Activated CD4-positive, alpha-beta T cell treated with anti-CD3 and anti-CD28 coated beads for 36 hours (primary cell): ENCODE measurements around the gene SLC39A11. TPM values are rescaled to one million over a fixed set of nuclear protein-coding genes. Genes with fewer than 3 reads are reported as not detected.

Experiments used
- ATAC-seq: fragments of 200-7000 bp; cut with Tn5 transposase; one replicate; pipeline ENCODE4 v1.10.0; 2021; ENCODE audit warnings: mild to moderate bottlenecking, moderate library complexity
- CTCF ChIA-PET: fragments of 350-600 bp; sonication (Branson Sonifier 250); formaldehyde crosslinking; loops from one replicate; lab custom pipeline; 2021; ENCODE audit warnings: antibody characterized with exemption; lab: Charles Lee
- POLR2A ChIA-PET: fragments of 350-600 bp; sonication (Branson Sonifier 250); formaldehyde crosslinking; loops from one replicate; lab custom pipeline; 2021; ENCODE audit warnings: antibody characterized with exemption, inconsistent platforms; lab: Charles Lee
- DNase-seq: peaks from one replicate; pipeline ENCODE4 v3.0.0-alpha.2; 2020
- H3K27ac Mint-ChIP-seq: one replicate; pipeline ENCODE4 v1.8.0; 2021; ENCODE audit warnings: mixed read lengths
- H3K27me3 Mint-ChIP-seq: one replicate; pipeline ENCODE4 v1.8.0; 2021; ENCODE audit warnings: mixed read lengths
- H3K36me3 Mint-ChIP-seq: one replicate; pipeline ENCODE4 v1.8.0; 2021; ENCODE audit warnings: low read depth, mixed read lengths
- H3K4me1 Mint-ChIP-seq: one replicate; pipeline ENCODE4 v1.8.0; 2021; ENCODE audit warnings: mixed read lengths
- H3K4me3 Mint-ChIP-seq: one replicate; pipeline ENCODE4 v1.8.0; 2021; ENCODE audit warnings: mild to moderate bottlenecking, moderate library complexity, mixed read lengths
- H3K9me3 Mint-ChIP-seq: one replicate; pipeline ENCODE4 v1.8.0; 2021; ENCODE audit warnings: low read depth, mixed read lengths
- intact Hi-C, 2 experiments: fragments of 100-400 bp; cut with DNase I in 1 of 2; cut with micrococcal nuclease in 1 of 2; formaldehyde crosslinking; loops; one replicate each; pipeline versions ENCODE4 v1.14.2 to v1.15.1; 2022 to 2024; cut with DNase I, micrococcal nuclease
- total RNA-seq, 2 experiments: library from RNA; stranded (reverse); gene quantifications; one replicate each; pipeline ENCODE4 v1.2.3, GENCODE V29; 2021

Gene SLC39A11
- total RNA-seq, 2 experiments from 2014 or later: 12.5 to 17.2 TPM

GRCh38 chr17:72602517-72603419 lies 489.7 kb downstream of the SLC39A11 start:
- ATAC-seq (peak; percentile 12), DNase-seq (no peak)
- peaks cover 6% of the 10 kb centered on the region for H3K9me3 Mint-ChIP-seq
- H3K4me1 Mint-ChIP-seq: no peaks in the 10 kb centered on the region
- intact Hi-C loops: no loop called here
- no peaks in the 10 kb centered on the region for H3K36me3 Mint-ChIP-seq
- no peak overlapping the region for H3K4me3 Mint-ChIP-seq
- ChIA-PET CTCF (no interaction called here), POLR2A (no interaction called here)
- no peak overlapping the region for H3K27ac Mint-ChIP-seq
- peaks cover 19% of the 10 kb centered on the region for H3K27me3 Mint-ChIP-seq

DNA sequence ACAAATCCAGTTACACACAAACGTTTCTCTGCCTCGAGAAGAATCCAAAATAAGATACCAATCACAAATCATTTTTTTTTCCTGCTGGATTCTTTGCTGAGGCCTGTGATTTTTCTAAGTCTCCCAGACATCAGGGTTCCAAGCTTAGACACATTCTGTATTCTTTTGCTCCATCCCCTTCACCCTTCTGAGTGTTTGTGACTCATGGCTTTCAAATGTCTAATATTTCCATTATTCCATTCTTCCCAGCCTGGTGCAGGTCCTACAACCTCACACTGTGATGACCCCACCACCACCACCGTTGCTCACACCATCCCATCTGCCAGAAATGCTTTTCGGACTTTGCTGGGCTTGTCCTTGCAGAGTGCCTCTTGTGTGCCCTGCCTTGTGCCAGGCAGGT lies 491.6 kb downstream of the SLC39A11 start:
- DNase-seq (no peak), ATAC-seq (no peak)
- no peak overlapping the region for H3K27ac Mint-ChIP-seq
- CTCF ChIA-PET: no interaction called here
- POLR2A ChIA-PET: no interaction called here
- intact Hi-C loops: no loop called here
- H3K4me3 Mint-ChIP-seq: no peak overlapping the region
- no peaks in the 10 kb centered on the region for H3K4me1 Mint-ChIP-seq
- H3K36me3 Mint-ChIP-seq: no peaks in the 10 kb centered on the region
- H3K27me3 Mint-ChIP-seq: peaks cover 20% of the 10 kb centered on the region
- no peaks in the 10 kb centered on the region for H3K9me3 Mint-ChIP-seq

- no peak for DNase-seq
- H3K9me3 Mint-ChIP-seq: no peaks in the 10 kb centered on the region
- H3K4me1 Mint-ChIP-seq: no peaks in the 10 kb centered on the region
- intact Hi-C loops: no loop called here
- H3K27me3 Mint-ChIP-seq: peaks cover 24% of the 10 kb centered on the region
- H3K4me3 Mint-ChIP-seq: no peak overlapping the region
- no peak for ATAC-seq
- no peak overlapping the region for H3K27ac Mint-ChIP-seq
- ChIA-PET POLR2A (no interaction called here), CTCF (no interaction called here)
- H3K36me3 Mint-ChIP-seq: no peaks in the 10 kb centered on the region
Measured at GRCh38 chr17:72599891-72600290, 492.6 kb downstream of the SLC39A11 start.

DNA sequence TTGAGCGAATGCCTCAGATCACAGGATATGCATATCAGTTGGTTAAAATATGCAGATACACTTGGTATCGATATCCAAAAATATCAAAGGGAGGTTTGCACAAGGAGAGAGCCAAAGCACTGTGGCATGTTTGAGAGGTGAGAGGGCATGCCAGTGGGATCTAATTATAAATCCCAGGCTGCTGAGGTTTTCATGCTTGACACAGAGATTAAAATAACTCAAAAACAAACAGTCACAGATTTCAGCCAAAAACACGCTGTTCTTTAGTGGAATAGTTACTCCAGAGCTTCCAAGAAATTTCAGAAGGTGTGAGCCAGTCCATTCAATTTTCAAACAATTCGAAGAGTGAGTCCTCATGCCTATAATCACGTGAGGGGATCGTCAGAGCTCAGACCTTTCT lies 493.8 kb downstream of the SLC39A11 start:
- ChIA-PET POLR2A (no interaction called here), CTCF (no interaction called here)
- H3K27ac Mint-ChIP-seq: no peak overlapping the region
- H3K9me3 Mint-ChIP-seq: no peaks in the 10 kb centered on the region
- ATAC-seq (no peak), DNase-seq (no peak)
- no peaks in the 10 kb centered on the region for H3K36me3 Mint-ChIP-seq
- intact Hi-C loops: no loop called here
- H3K4me1 Mint-ChIP-seq: no peaks in the 10 kb centered on the region
- peaks cover 32% of the 10 kb centered on the region for H3K27me3 Mint-ChIP-seq
- H3K4me3 Mint-ChIP-seq: no peak overlapping the region

- DNase-seq (no peak), ATAC-seq (no peak)
- Mint-ChIP-seq H3K9me3 (no peaks in the 10 kb centered on the region), H3K27ac (no peak overlapping the region), H3K27me3 (peaks cover 33% of the 10 kb centered on the region), H3K4me3 (no peak overlapping the region), H3K4me1 (peaks cover 2% of the 10 kb centered on the region), H3K36me3 (no peaks in the 10 kb centered on the region)
- intact Hi-C loops: no loop called here
- CTCF ChIA-PET: no interaction called here
- POLR2A ChIA-PET: no interaction called here
Measured at GRCh38 chr17:72597354-72598087, 495.0 kb downstream of the SLC39A11 start.

Other genes with a start within 250 kb of the SLC39A11 start
- under 1 TPM; 0.11 to 0.16 TPM for gene SSTR2, start 72.3 kb upstream of the SLC39A11 start, total RNA-seq
- 10 to 100 TPM; 25.6 to 39.0 TPM for gene COG1, start 100.4 kb upstream of the SLC39A11 start, total RNA-seq
- gene CPSF4L, start 169.2 kb upstream of the SLC39A11 start, total RNA-seq: not detected
- gene CDC42EP4, start 219.3 kb upstream of the SLC39A11 start, total RNA-seq: under 1 TPM; 0.87 to 0.91 TPM